Measurements from ENCODE around the gene EML4. TPM values are rescaled to one million over a fixed set of nuclear protein-coding genes. Genes with fewer than 3 reads are reported as not detected.

The EML4 gene
- total and polyA plus RNA-seq, 2 of the 13 experiments (the other 11 are each of a cell fraction or from before 2014, with no cell fraction given): 243 to 476 TPM

DNA sequence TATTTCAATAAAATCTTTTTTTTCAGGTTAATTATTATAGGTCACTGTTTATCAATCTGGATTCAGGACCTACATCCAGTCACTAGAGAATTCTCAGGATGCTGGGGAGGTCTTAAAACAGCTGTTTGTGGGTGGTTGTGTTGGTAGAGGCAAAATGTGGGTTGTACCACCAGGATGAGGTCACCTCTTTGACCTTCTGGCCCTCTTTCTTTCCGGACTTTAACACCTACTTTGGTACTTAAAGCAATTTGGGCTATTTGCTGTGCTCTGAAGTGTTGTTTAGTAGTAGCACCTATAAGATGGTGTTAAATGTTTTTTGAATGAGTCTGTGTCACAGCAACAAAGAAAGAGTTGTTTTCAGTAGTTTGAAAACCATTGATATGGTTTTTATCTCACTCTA is 14.6 kb downstream of the EML4 start (continued):
- TF ChIP-seq, protein P1, sequence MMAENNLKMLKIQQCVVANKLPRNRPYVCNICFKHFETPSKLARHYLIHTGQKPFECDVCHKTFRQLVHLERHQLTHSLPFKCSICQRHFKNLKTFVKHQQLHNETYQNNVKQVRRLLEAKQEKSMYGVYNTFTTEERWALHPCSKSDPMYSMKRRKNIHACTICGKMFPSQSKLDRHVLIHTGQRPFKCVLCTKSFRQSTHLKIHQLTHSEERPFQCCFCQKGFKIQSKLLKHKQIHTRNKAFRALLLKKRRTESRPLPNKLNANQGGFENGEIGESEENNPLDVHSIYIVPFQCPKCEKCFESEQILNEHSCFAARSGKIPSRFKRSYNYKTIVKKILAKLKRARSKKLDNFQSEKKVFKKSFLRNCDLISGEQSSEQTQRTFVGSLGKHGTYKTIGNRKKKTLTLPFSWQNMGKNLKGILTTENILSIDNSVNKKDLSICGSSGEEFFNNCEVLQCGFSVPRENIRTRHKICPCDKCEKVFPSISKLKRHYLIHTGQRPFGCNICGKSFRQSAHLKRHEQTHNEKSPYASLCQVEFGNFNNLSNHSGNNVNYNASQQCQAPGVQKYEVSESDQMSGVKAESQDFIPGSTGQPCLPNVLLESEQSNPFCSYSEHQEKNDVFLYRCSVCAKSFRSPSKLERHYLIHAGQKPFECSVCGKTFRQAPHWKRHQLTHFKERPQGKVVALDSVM (CRISPR knock-in tag; IDR thresholded peaks at IDR 0.05): no peak
- TF ChIP-seq ZNF790 (CRISPR knock-in tag; IDR thresholded peaks at IDR 0.05; ENCODE audit: borderline replicate concordance) (no peak), RARA (CRISPR knock-in tag; IDR thresholded peaks at IDR 0.05) (peak; percentile 51), RBFOX2 (IDR thresholded peaks at IDR 0.05; ENCODE audit: low read depth, low read length) (0 out of 2 replicates have a peak, but pooled peaks have one; percentile 24), POLR2G (IDR thresholded peaks at IDR 0.05; ENCODE audit: low read depth, low read length) (0 out of 2 replicates have a peak, but pooled peaks have one; percentile 33), SOX6 (IDR thresholded peaks at IDR 0.05) (no peak), SOX6 (CRISPR knock-in tag; IDR thresholded peaks at IDR 0.05) (no peak; the same call in 1 of the 2 replicates), PITX1 (CRISPR knock-in tag; IDR thresholded peaks at IDR 0.05) (no peak), ZNF317 (CRISPR knock-in tag; IDR thresholded peaks at IDR 0.05) (no peak), SIN3A (IDR thresholded peaks at IDR 0.05; ENCODE audit: borderline replicate concordance, low read depth, low read length) (no peak), SP5 (CRISPR knock-in tag; IDR thresholded peaks at IDR 0.05; ENCODE audit: borderline replicate concordance, low read depth) (no peak), ARNTL (CRISPR knock-in tag; IDR thresholded peaks at IDR 0.05) (no peak), KAT7 (CRISPR knock-in tag; IDR thresholded peaks at IDR 0.05; ENCODE audit: borderline replicate concordance) (0 out of 2 replicates have a peak, but pooled peaks have one; percentile 47), NFKB2 (CRISPR knock-in tag; IDR thresholded peaks at IDR 0.05; ENCODE audit: borderline replicate concordance) (no peak)
- TF ChIP-seq, protein P2, sequence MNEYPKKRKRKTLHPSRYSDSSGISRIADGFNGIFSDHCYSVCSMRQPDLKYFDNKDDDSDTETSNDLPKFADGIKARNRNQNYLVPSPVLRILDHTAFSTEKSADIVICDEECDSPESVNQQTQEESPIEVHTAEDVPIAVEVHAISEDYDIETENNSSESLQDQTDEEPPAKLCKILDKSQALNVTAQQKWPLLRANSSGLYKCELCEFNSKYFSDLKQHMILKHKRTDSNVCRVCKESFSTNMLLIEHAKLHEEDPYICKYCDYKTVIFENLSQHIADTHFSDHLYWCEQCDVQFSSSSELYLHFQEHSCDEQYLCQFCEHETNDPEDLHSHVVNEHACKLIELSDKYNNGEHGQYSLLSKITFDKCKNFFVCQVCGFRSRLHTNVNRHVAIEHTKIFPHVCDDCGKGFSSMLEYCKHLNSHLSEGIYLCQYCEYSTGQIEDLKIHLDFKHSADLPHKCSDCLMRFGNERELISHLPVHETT (CRISPR knock-in tag; conservative IDR thresholded peaks at IDR 0.05): no peak
- TF ChIP-seq, protein P3, sequence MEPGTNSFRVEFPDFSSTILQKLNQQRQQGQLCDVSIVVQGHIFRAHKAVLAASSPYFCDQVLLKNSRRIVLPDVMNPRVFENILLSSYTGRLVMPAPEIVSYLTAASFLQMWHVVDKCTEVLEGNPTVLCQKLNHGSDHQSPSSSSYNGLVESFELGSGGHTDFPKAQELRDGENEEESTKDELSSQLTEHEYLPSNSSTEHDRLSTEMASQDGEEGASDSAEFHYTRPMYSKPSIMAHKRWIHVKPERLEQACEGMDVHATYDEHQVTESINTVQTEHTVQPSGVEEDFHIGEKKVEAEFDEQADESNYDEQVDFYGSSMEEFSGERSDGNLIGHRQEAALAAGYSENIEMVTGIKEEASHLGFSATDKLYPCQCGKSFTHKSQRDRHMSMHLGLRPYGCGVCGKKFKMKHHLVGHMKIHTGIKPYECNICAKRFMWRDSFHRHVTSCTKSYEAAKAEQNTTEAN (CRISPR knock-in tag; conservative IDR thresholded peaks at IDR 0.05): peak; percentile 47; the same call in 1 of the 2 replicates
- TF ChIP-seq, protein P4, sequence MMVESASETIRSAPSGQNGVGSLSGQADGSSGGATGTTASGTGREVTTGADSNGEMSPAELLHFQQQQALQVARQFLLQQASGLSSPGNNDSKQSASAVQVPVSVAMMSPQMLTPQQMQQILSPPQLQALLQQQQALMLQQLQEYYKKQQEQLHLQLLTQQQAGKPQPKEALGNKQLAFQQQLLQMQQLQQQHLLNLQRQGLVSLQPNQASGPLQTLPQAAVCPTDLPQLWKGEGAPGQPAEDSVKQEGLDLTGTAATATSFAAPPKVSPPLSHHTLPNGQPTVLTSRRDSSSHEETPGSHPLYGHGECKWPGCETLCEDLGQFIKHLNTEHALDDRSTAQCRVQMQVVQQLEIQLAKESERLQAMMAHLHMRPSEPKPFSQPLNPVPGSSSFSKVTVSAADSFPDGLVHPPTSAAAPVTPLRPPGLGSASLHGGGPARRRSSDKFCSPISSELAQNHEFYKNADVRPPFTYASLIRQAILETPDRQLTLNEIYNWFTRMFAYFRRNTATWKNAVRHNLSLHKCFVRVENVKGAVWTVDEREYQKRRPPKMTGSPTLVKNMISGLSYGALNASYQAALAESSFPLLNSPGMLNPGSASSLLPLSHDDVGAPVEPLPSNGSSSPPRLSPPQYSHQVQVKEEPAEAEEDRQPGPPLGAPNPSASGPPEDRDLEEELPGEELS (CRISPR knock-in tag; IDR thresholded peaks at IDR 0.05): peak; percentile 32; the same call in 1 of the 2 replicates
- TF ChIP-seq, protein P5, sequence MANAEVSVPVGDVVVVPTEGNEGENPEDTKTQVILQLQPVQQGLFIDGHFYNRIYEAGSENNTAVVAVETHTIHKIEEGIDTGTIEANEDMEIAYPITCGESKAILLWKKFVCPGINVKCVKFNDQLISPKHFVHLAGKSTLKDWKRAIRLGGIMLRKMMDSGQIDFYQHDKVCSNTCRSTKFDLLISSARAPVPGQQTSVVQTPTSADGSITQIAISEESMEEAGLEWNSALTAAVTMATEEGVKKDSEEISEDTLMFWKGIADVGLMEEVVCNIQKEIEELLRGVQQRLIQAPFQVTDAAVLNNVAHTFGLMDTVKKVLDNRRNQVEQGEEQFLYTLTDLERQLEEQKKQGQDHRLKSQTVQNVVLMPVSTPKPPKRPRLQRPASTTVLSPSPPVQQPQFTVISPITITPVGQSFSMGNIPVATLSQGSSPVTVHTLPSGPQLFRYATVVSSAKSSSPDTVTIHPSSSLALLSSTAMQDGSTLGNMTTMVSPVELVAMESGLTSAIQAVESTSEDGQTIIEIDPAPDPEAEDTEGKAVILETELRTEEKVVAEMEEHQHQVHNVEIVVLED (CRISPR knock-in tag; IDR thresholded peaks at IDR 0.05; ENCODE audit: borderline replicate concordance): no peak
- TF ChIP-seq, protein P6, sequence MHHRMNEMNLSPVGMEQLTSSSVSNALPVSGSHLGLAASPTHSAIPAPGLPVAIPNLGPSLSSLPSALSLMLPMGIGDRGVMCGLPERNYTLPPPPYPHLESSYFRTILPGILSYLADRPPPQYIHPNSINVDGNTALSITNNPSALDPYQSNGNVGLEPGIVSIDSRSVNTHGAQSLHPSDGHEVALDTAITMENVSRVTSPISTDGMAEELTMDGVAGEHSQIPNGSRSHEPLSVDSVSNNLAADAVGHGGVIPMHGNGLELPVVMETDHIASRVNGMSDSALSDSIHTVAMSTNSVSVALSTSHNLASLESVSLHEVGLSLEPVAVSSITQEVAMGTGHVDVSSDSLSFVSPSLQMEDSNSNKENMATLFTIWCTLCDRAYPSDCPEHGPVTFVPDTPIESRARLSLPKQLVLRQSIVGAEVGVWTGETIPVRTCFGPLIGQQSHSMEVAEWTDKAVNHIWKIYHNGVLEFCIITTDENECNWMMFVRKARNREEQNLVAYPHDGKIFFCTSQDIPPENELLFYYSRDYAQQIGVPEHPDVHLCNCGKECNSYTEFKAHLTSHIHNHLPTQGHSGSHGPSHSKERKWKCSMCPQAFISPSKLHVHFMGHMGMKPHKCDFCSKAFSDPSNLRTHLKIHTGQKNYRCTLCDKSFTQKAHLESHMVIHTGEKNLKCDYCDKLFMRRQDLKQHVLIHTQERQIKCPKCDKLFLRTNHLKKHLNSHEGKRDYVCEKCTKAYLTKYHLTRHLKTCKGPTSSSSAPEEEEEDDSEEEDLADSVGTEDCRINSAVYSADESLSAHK (CRISPR knock-in tag; IDR thresholded peaks at IDR 0.05; ENCODE audit: borderline replicate concordance): peak; percentile 55; the same call in 1 of the 2 replicates

Measured in HepG2 (cell line).